ENCODE data around the gene TRIM66. TPM values are rescaled to one million over a fixed set of nuclear protein-coding genes. Genes with fewer than 3 reads are reported as not detected.

The TRIM66 gene
- total RNA-seq, 2 donors from 2014 or later: 2.8 to 10.5 TPM

- no peak overlapping the region for H3K4me3 ChIP-seq
- H3K27ac ChIP-seq: no peak overlapping the region
- WGBS: 89% methylated on average over 2 of the region's 2 CpGs
- H3K27me3 ChIP-seq (replicated peaks; ENCODE audit: insufficient read depth): no peaks in the 10 kb centered on the region
- H3K9me3 ChIP-seq: no peaks in the 10 kb centered on the region
- TF ChIP-seq CTCF (IDR thresholded peaks at IDR 0.05): no peak
- TF ChIP-seq POLR2AphosphoS5 (IDR thresholded peaks at IDR 0.05): no peak
- TF ChIP-seq POLR2A (IDR thresholded peaks at IDR 0.05): no peak
- intact Hi-C loops (cut with DNase I): no loop called here
- DNase-seq (ENCODE audit: low spot score): no peak
- no peaks in the 10 kb centered on the region for H3K36me3 ChIP-seq
- peaks cover 4% of the 10 kb centered on the region for H3K4me1 ChIP-seq (replicated peaks)
These were observed 21.7 kb upstream of the TRIM66 start for GRCh38 chr11:8704136-8704535.

- Histone ChIP-seq H3K27me3 (replicated peaks; ENCODE audit: insufficient read depth) (no peaks in the 10 kb centered on the region), H3K27ac (no peak overlapping the region), H3K4me1 (replicated peaks) (no peaks in the 10 kb centered on the region), H3K9me3 (no peaks in the 10 kb centered on the region), H3K36me3 (peaks cover 0 to 4% of the 10 kb centered on the region in 2 donors), H3K4me3 (no peak overlapping the region)
- DNase-seq (ENCODE audit: low spot score): no peak
- intact Hi-C loops (cut with DNase I): no loop called here
- TF ChIP-seq CTCF (IDR thresholded peaks at IDR 0.05) (no peak), POLR2AphosphoS5 (IDR thresholded peaks at IDR 0.05) (no peak), POLR2A (IDR thresholded peaks at IDR 0.05) (no peak)
- WGBS: 89% methylated on average over 14 of the region's 14 CpGs
These were observed 20.1 kb upstream of the TRIM66 start for GRCh38 chr11:8702598-8702915.

- 90% methylated on average over 10 of the region's 10 CpGs for WGBS
- Histone ChIP-seq H3K4me1 (replicated peaks) (no peaks in the 10 kb centered on the region), H3K27ac (no peak overlapping the region), H3K4me3 (no peak overlapping the region), H3K9me3 (no peaks in the 10 kb centered on the region), H3K36me3 (peaks cover 0 to 4% of the 10 kb centered on the region in 2 donors), H3K27me3 (replicated peaks; ENCODE audit: insufficient read depth) (no peaks in the 10 kb centered on the region)
- DNase-seq (ENCODE audit: low spot score): no peak
- intact Hi-C loops (cut with DNase I): no loop called here
- TF ChIP-seq CTCF (IDR thresholded peaks at IDR 0.05) (no peak), POLR2A (IDR thresholded peaks at IDR 0.05) (no peak), POLR2AphosphoS5 (IDR thresholded peaks at IDR 0.05) (no peak)
These were observed 19.6 kb upstream of the TRIM66 start for GRCh38 chr11:8701891-8702597.

GRCh38 chr11:8699903-8700302 lies 17.4 kb upstream of the TRIM66 start:
- WGBS: 12% methylated on average over 3 of the region's 3 CpGs
- intact Hi-C loops (cut with DNase I): no loop called here
- no peak for DNase-seq (ENCODE audit: low spot score)
- Histone ChIP-seq H3K4me1 (replicated peaks) (no peaks in the 10 kb centered on the region), H3K9me3 (no peaks in the 10 kb centered on the region), H3K27me3 (replicated peaks; ENCODE audit: insufficient read depth) (no peaks in the 10 kb centered on the region), H3K4me3 (no peak overlapping the region), H3K36me3 (peaks cover 0 to 9% of the 10 kb centered on the region in 2 donors), H3K27ac (peak overlapping the region; percentile 13 to 43)
- TF ChIP-seq CTCF (IDR thresholded peaks at IDR 0.05) (no peak), POLR2AphosphoS5 (IDR thresholded peaks at IDR 0.05) (no peak), POLR2A (IDR thresholded peaks at IDR 0.05) (no peak)

GRCh38 chr11:8698917-8699441 lies 16.5 kb upstream of the TRIM66 start:
- Histone ChIP-seq H3K27me3 (replicated peaks; ENCODE audit: insufficient read depth) (no peaks in the 10 kb centered on the region), H3K27ac (peak overlapping the region; percentile 27 to 43), H3K9me3 (no peaks in the 10 kb centered on the region), H3K4me3 (no peak overlapping the region), H3K36me3 (peaks cover 0 to 9% of the 10 kb centered on the region in 2 donors), H3K4me1 (replicated peaks) (no peaks in the 10 kb centered on the region)
- intact Hi-C loops (cut with DNase I): no loop called here
- no peak for TF ChIP-seq CTCF (IDR thresholded peaks at IDR 0.05)
- no peak for TF ChIP-seq POLR2AphosphoS5 (IDR thresholded peaks at IDR 0.05)
- no peak for TF ChIP-seq POLR2A (IDR thresholded peaks at IDR 0.05)
- 47% methylated on average over 11 of the region's 11 CpGs for WGBS
- DNase-seq (ENCODE audit: low spot score): no peak
